ENCODE data around the gene IFT88. TPM values are rescaled to one million over a fixed set of nuclear protein-coding genes. Genes with fewer than 3 reads are reported as not detected.

Gene IFT88
- total RNA-seq, 1 experiment from 2014 or later: 2.9 TPM

DNA sequence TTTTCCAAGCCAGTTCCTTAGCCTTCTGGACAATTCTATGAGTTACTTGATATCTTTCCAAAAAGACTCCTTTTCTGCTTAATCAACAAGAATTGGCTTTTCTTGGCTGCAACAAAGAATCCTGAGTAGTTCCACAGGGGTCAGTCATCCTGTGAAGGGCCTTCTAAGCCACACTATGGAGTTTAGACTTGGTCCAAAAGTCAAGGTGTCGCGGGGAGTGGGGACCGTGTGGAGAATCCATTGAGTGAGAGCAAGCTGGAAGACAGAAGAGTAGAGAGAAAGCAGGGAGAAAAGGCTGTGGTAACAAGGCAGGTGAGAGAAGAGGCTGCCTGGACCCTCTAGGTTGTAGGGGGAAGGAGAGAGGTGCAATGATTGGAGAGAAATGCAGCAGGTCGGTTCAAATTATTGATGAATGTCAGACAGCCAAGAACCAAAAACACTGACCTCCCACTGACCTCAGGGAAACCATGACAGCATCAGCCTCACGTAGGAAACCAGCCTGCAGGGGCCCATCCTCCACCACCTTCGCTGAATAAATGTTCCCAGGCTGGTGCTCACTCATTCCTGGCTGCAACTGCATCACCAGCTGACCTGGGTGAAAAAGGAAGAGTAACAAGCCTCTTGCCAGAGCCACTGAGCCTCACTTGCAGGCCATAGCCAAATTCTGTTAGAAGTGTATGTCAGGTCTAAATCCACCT is 7.1 kb upstream of the IFT88 start:
- DNase-seq (ENCODE audit: low read depth): no peak
- in situ Hi-C loops (cut with HindIII; ENCODE audit: low pct_unique_long_range_greater_than_20kb, low sequenced_read_pairs): no loop called here

DNA sequence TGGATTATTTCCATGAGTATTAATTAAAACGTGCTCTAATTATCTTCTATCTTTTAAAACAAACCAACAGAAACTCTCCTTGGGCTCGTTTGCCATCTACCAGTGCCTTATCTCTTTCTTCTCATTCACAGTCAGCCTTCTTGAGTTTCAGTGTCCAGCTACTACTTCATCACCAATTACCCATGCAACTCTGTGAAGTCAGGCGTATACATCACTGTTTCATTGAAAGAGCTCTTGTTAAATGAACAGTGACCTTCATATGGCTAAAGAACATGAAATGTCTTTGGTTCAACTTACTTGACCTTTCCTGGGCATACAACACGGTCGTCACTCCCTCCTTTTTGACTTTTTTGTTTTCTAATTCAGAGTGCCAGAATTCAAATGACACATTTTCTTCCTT is 5.2 kb upstream of the IFT88 start:
- no peak for DNase-seq (ENCODE audit: low read depth)
- in situ Hi-C loops (cut with HindIII; ENCODE audit: low pct_unique_long_range_greater_than_20kb, low sequenced_read_pairs): no loop called here

DNA sequence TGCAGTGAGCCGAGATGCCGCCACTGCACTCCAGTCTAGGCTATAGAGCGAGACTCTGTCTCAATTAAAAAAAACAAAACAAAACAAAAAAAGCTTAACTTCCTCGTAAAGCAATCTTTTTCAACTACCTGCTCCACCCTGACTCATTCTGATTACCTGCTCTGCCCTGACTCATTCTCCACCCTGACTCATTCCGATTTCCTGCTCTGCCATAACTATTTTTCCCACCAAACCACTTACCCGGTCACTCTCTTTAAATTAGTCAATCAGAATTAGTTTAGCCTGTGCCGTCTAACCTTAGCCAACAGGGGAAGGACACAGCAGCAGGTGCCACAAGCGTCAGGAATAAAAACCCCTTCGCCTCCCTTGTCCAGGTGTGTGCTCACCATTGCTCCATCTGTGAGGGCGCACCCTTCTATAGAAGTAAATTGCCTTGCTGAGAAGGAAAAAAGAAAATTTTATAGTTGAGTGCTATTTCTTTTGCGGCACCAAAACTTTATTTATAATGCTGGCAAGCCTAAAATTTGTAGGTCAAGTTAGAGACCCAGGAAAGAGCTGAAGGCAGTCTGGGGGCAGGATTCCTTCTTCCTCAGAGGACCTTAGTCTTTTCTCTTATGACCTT is 1.7 kb upstream of the IFT88 start:
- in situ Hi-C loops (cut with HindIII; ENCODE audit: low pct_unique_long_range_greater_than_20kb, low sequenced_read_pairs): no loop called here
- DNase-seq (ENCODE audit: low read depth): peak; percentile 29

DNA sequence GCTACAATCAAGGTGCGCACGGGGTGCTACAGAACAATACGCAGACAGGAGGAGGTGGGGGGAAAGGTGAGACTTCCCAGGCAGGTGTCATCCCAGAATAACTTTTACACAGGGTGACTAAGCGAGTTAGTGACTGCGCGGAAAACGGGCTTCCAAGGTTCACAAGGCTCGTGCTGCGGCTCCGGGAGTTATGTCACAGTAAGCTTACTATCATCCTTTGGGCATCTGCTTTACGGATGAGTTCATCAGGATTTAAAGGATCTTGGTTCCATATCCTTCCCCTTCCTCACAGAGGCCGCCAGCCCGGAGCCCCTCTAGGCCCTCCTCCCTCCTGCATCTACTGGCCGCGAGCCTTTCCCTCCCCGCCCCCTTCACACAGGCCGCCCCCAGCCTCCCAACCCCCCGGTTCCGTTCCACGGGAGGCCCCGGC is 474 bp upstream of the IFT88 start:
- peak; percentile 77 for DNase-seq (ENCODE audit: low read depth)
- in situ Hi-C loops (cut with HindIII; ENCODE audit: low pct_unique_long_range_greater_than_20kb, low sequenced_read_pairs): no loop called here

DNA sequence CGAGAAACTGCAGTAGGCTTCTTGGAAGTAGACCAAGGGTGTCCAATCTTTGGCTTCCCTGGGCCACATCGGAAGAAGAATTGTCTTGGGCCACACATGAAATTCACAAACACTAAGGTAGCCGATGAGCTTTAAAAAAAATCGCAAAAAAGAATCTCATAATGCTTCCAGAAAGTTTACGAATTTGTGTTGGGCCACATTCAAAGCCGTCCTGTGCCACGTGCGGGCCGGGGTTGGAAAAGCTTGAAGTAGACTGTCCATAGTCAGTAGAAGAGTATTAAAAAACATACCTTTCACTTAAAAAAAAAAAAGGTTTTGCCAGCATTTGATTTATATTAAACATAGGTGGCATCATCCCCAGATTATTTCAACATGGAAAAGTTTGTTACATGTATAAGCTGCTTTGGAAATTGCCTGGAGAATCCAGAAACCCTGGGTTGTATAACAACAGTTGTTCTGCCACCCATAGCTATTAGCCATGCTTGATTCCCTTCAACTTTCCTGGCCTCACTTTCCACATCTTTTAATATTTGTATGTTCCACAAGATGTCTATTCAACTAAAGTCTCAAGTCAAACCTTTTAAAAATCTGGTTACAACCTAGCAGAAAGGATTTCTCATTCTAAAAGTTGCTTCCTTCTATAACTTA is 1.0 kb downstream of the IFT88 start:
- in situ Hi-C loops (cut with HindIII; ENCODE audit: low pct_unique_long_range_greater_than_20kb, low sequenced_read_pairs): no loop called here
- no peak for DNase-seq (ENCODE audit: low read depth)

DNA sequence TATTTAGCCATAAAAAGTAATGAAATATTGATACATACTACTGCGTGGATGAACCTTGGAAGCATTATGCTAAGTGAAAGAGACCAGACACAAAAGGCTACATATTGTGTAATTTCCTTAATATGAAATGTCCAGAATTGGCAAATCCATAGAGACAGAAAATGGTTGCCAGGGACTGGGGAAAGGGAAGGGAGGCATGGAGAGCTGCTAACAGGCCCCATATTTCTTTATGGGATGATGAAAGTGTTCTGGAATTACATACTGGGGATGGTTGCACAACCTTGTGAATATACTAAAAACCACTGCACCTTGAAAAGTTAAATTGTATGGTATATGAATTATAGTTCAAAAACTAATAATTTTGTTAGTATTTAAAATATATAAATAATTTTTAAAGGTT is 3.6 kb downstream of the IFT88 start:
- in situ Hi-C loops (cut with HindIII; ENCODE audit: low pct_unique_long_range_greater_than_20kb, low sequenced_read_pairs): no loop called here
- no peak for DNase-seq (ENCODE audit: low read depth)

DNA sequence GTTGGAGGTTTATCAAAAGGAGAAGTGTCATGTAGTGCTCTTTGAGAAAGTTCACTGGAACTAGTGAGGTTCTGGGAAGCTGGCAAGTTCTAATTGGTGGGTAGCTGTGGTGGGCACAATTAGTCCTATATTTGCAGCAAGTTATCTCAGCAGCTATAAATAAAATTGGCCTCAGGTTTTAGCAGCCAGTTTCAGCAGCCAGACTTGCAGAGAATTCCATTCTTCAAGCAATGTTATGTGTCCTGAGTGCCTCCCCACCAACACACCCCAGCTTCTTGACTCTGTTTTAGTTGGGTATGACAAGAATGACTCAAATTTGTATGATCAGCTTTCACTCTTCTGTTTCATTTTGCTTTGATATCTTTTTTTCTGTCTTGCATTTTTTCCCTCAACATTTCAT is 4.7 kb downstream of the IFT88 start:
- in situ Hi-C loops (cut with HindIII; ENCODE audit: low pct_unique_long_range_greater_than_20kb, low sequenced_read_pairs): no loop called here
- no peak for DNase-seq (ENCODE audit: low read depth)

DNA sequence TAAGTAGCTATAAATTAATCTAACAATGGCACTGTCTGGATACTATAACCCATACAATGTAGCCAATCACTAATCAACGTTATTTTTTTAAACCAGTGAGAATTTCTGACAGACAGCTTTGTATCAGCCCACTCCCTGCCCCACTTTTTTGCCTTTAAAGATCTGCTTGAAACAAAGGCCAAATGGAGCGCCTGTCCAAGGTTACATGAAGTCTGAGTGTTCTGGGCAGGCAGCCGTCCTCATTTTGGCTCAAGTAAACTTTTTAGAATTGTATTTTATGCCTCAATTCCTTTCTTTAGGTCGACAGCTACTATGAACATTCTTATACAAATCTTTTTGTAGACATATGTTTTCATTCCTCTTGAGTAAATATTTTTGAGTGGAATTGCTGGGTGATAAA is 6.2 kb downstream of the IFT88 start:
- no peak for DNase-seq (ENCODE audit: low read depth)
- in situ Hi-C loops (cut with HindIII; ENCODE audit: low pct_unique_long_range_greater_than_20kb, low sequenced_read_pairs): no loop called here

DNA sequence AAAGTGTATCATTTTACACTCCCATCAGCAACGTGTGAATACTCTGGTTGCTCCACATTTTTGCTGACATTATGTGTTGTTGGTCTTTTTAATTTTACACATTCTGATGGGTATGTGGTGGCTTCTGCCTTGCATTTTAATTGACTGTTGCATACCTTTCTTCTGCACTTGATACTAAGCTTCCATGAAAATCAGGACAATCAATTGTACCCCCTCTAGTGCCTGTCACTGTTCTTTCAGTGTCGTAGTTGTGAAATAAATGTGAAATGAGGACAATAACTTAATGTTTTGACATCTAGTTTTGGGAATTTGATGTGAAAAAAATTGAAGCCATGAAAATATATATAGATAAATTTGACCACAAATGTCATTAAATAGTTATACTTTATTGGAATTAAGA is 6.7 kb downstream of the IFT88 start:
- no peak for DNase-seq (ENCODE audit: low read depth)
- in situ Hi-C loops (cut with HindIII; ENCODE audit: low pct_unique_long_range_greater_than_20kb, low sequenced_read_pairs): no loop called here

DNA sequence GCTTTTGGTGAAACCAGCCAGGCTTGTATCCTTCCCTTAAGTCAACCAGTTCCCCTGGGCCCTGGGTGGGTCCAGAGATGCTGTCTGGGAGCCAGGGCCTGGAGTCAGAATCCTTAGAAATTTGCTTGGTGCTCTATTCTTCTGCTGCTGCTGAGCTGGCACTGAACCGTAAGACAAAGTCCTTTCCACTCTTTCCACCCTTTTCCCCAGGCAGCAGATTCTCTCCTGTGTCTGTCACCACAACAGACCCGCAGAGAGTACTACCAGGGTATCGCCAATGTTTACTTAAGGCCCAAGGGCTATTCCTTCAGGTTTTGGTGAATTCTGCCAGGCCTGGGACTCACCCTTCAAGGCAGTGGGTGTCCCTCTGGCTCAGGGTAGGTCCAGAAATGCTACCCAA is 12.2 kb downstream of the IFT88 start:
- DNase-seq (ENCODE audit: low read depth): no peak
- in situ Hi-C loops (cut with HindIII; ENCODE audit: low pct_unique_long_range_greater_than_20kb, low sequenced_read_pairs): no loop called here

DNA sequence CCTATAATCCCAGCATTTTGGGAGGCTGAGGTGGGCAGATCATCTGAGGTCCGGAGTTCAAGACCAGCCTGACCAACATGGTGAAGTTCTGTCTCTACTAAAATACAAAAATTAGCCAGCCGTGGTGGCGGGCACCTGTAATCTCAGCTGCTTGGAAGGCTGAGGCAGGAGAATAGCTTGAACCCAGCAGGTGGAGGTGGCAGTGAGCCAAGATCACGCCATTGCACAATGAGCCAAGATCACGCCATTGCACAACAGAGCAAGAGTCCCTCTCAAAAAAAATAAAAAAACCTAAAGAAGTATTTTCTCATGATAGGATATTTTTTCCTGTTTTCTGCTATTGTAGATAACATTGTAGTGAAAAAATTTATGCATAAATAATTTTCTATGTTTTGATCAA is 13.3 kb downstream of the IFT88 start:
- DNase-seq (ENCODE audit: low read depth): no peak
- in situ Hi-C loops (cut with HindIII; ENCODE audit: low pct_unique_long_range_greater_than_20kb, low sequenced_read_pairs): no loop called here

DNA sequence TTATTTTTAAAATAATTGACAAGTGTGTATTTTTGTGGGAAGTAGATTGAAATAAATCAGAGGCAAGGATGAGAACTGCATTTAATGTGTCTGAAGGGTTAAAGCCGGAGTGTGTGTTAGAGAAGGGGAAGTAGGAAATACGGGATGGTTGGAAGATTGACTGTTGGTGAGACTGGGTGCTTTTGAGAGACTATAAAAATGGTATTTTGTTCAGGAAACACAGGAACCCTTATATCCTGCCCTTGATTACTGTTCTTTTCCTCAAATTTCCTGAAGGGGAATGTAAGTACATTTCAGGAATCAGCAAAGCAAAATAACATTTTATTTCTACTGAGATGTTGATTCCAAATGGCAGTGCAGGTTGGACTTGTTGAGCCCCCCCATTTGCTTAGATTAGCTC is 15.1 kb downstream of the IFT88 start:
- in situ Hi-C loops (cut with HindIII; ENCODE audit: low pct_unique_long_range_greater_than_20kb, low sequenced_read_pairs): no loop called here
- DNase-seq (ENCODE audit: low read depth): no peak

DNA sequence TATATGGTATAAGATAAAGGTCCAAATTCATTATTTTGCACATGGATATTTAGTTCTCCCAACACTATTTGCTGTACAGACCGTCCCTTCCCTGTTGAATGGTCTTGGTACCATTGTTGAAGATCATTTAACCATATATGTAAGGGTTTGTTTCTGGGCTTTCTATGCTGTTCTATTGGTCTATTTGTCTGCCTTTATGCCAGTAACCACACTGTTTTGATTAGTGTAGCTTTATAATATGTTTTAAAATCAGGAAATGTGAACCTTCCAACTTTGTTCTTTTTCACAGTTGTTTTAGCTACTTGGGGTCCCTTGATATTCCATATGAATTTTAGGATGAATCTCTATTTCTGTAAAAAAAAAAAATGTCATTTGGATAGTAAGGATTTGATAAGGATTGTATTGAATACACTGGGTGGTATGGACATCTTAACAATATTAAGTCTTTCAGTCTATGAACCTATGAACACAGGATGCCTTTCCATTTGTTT is 16.9 kb downstream of the IFT88 start:
- in situ Hi-C loops (cut with HindIII; ENCODE audit: low pct_unique_long_range_greater_than_20kb, low sequenced_read_pairs): no loop called here
- DNase-seq (ENCODE audit: low read depth): no peak

DNA sequence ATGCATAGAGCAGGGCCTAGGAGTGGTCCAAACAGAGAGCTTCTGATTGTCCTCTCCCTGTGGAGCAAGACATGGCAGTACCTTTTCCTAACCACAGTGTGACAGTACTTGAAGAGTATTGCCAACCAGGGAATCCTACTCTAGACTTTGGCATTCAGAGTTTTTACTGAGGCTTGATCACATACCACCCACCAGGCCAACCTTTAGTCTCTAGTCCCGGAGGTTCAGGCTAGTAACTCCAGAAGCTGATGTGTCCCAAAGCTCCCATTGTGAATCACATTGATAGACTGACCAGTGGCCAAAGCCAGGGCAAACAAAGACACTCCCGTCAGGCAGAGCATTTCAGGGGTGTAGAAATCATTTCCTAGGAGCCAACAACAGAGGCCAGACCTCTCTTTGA is 18.4 kb downstream of the IFT88 start:
- in situ Hi-C loops (cut with HindIII; ENCODE audit: low pct_unique_long_range_greater_than_20kb, low sequenced_read_pairs): no loop called here
- no peak for DNase-seq (ENCODE audit: low read depth)

DNA sequence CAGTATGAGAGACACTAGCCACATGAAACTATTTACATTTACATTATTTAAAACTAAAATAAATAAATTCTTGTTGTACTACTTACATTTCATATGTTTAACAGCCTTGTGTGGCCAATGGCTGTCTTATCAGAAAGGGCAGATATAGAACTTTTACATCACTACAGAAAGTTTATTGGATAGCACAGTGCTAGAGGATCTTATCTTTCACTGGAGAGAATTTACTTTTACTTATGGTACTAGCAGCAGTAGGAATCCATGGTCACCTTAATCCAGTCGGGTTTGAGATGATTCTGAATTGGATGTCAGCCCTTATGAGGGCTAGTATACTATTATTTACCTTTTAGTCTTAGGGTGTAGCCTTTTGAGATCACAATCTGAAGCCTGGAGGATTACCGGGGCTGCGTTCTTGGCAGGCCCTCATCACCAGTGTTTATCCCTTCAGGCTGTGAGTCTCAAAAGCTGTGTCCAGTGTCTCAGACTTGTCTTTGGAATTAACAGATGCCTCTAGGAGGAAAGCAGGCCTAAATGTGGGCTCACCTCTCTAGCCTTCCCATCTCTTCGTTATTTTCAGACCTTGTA is 21.7 kb downstream of the IFT88 start:
- in situ Hi-C loops (cut with HindIII; ENCODE audit: low pct_unique_long_range_greater_than_20kb, low sequenced_read_pairs): no loop called here

DNA sequence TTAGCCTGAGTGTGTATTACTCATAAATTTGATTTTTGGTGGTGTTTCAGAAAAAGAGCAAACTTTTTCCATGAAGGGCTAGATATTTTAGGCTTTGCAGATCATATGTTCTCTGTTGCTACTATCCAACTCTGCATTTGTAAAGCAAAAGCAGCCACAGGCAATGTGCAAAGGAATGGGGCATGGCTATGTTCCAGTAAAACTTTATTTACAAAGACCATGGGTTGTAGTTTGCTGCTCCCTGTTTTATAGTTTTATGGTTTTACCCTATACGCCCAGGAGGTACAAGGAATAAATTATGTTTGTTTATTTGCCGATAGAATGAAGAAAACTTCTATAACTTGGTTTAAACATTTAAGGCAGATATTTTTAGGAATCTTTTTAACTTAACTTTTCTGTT is 23.6 kb downstream of the IFT88 start:
- in situ Hi-C loops (cut with HindIII; ENCODE audit: low pct_unique_long_range_greater_than_20kb, low sequenced_read_pairs): no loop called here
- no peak for DNase-seq (ENCODE audit: low read depth)

More for the DNA sequence above, 21.7 kb downstream of the IFT88 start:
- no peak for DNase-seq (ENCODE audit: low read depth)

DNA sequence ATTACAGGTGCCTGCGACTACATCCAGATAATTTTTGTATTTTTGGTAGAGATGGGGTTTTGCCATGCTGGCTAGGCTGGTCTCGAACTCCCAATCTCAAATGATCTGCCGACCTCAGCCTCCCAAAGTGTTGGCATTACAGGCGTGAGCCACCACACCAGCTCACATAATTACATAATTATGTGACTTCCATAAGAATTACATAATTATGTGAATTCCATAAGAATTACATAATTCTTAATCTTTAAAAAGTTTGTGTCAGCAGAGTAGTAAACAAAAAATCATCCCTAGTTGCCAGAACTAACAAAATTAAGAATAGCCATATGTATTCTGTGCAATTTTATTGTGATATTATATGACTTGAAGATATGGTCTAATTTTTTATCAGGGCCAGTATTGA is 25.6 kb downstream of the IFT88 start:
- no peak for DNase-seq (ENCODE audit: low read depth)
- in situ Hi-C loops (cut with HindIII; ENCODE audit: low pct_unique_long_range_greater_than_20kb, low sequenced_read_pairs): no loop called here

DNA sequence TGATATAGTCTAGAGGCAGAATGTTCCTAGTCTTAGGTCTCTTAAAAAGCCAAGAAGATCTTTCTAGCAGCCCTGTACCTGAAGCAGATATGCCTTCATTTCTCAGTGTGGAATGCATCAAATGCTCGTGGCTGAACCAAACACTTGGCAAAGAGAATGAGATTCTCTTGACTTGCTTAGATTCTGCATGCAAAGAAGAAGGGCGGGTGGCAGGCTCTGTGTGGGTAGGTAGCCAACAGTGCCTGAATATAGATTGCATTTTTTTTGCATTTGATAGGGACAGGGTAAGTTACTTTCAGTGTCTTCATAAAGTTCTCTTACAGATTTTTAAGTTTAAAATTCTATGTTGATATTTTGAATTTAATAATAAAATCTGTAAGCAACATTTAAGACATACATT is 27.3 kb downstream of the IFT88 start:
- in situ Hi-C loops (cut with HindIII; ENCODE audit: low pct_unique_long_range_greater_than_20kb, low sequenced_read_pairs): no loop called here
- DNase-seq (ENCODE audit: low read depth): no peak

DNA sequence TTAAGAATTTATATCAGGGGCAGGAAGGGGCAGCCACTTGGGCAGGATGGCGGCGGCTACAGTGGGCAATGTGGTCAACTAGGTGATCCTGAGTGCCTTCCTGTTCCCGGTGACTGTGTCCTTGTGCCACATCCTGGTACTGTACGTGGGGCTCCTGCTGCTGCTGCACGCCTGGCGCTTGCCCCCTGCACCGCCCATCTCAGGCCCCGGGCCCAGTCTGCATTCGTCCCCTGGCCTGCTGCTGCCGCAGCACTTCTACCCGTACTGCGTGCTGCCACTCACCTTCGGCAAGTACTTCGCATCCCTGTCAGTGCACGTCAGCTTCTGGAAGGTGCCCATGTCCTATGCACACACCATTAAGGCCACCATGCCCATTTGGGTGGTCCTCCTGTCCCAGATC is 40.1 kb downstream of the IFT88 start:
- in situ Hi-C loops (cut with HindIII; ENCODE audit: low pct_unique_long_range_greater_than_20kb, low sequenced_read_pairs): no loop called here
- no peak for DNase-seq (ENCODE audit: low read depth)

Measured in Caki2 (cell line).